Activated CD4-positive, CD25-positive, alpha-beta regulatory T cell treated with anti-CD3 and anti-CD28 coated beads, Interleukin-2, amount 50 U/mL, for 16 hours (primary cell): ENCODE results near the gene TNS1.

ENCODE experiments used
- DNase-seq: peaks from one replicate; pipeline ENCODE4 v3.0.0-alpha.2; 2020; ENCODE audit warnings: low read depth, low spot score

The TNS1 gene

GRCh38 chr2:217930761-217931563 lies 71.8 kb downstream of the TNS1 start:
- DNase-seq: no peak

GRCh38 chr2:217929757-217930707 lies 72.8 kb downstream of the TNS1 start:
- DNase-seq: no peak

GRCh38 chr2:217929272-217929671 lies 73.5 kb downstream of the TNS1 start:
- DNase-seq: no peak

GRCh38 chr2:217928324-217929181 lies 74.2 kb downstream of the TNS1 start:
- no peak for DNase-seq

GRCh38 chr2:217927601-217928323 lies 75.0 kb downstream of the TNS1 start:
- no peak for DNase-seq

GRCh38 chr2:217926801-217927200 lies 76.0 kb downstream of the TNS1 start:
- DNase-seq: no peak

- no peak for DNase-seq
Measured at GRCh38 chr2:217924346-217924901, 78.4 kb downstream of the TNS1 start.

- DNase-seq: no peak
Measured at GRCh38 chr2:217923007-217923686, 79.6 kb downstream of the TNS1 start.

GRCh38 chr2:217922101-217923006 lies 80.4 kb downstream of the TNS1 start:
- DNase-seq: no peak

GRCh38 chr2:217920879-217921603 lies 81.8 kb downstream of the TNS1 start:
- no peak for DNase-seq

- DNase-seq: no peak
Measured at GRCh38 chr2:217919781-217920351, 82.9 kb downstream of the TNS1 start.

- DNase-seq: no peak
Measured at GRCh38 chr2:217919204-217919603, 83.6 kb downstream of the TNS1 start.

GRCh38 chr2:217918308-217919024 lies 84.3 kb downstream of the TNS1 start:
- no peak for DNase-seq

- no peak for DNase-seq
Measured at GRCh38 chr2:217916504-217917254, 86.1 kb downstream of the TNS1 start.

GRCh38 chr2:217915706-217916105 lies 87.1 kb downstream of the TNS1 start:
- no peak for DNase-seq

GRCh38 chr2:217914878-217915277 lies 87.9 kb downstream of the TNS1 start:
- no peak for DNase-seq

- DNase-seq: no peak
Measured at GRCh38 chr2:217914078-217914477, 88.7 kb downstream of the TNS1 start.
